Measurements from ENCODE around the gene C1QTNF3. TPM values are rescaled to one million over a fixed set of nuclear protein-coding genes. Genes with fewer than 3 reads are reported as not detected.

Gene C1QTNF3
- total RNA-seq, 1 experiment from 2014 or later = 0.59 TPM

DNA sequence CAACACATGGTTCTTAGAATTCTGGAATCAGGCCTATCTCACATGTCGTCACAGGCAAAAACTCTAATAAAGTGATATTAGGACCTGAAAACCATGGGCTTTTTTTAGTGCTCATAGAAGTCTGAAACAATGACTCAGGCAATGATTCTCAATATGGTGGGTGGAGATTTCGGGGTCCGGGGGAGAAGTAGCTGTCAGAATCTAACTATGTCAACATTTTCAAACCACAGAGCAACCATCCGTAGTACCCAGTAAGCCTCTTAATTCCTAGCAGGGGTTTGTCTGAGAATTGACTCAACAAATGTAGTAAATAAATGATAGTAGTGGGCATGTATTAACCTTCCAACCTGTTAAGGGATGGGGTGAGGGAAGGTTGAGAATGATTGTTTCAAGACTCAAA is 37.8 kb downstream of the C1QTNF3 start:
- no peak for DNase-seq
- H3K36me3 ChIP-seq (replicated peaks; ENCODE audit: control insufficient read depth, insufficient read depth, low read length) = no peaks in the 10 kb centered on the region
- no peak overlapping the region for H3K4me3 ChIP-seq (ENCODE audit: insufficient read depth, low read depth, low read length)
- no peaks in the 10 kb centered on the region for H3K27me3 ChIP-seq (ENCODE audit: control insufficient read depth, insufficient read depth, low read length)

GRCh38 chr5:34003941-34004340 is 39.1 kb downstream of the C1QTNF3 start:
- Histone ChIP-seq H3K27me3 (ENCODE audit: control insufficient read depth, insufficient read depth, low read length) (no peaks in the 10 kb centered on the region), H3K4me3 (ENCODE audit: insufficient read depth, low read depth, low read length) (no peak overlapping the region), H3K36me3 (replicated peaks; ENCODE audit: control insufficient read depth, insufficient read depth, low read length) (no peaks in the 10 kb centered on the region)
- DNase-seq = no peak

DNA sequence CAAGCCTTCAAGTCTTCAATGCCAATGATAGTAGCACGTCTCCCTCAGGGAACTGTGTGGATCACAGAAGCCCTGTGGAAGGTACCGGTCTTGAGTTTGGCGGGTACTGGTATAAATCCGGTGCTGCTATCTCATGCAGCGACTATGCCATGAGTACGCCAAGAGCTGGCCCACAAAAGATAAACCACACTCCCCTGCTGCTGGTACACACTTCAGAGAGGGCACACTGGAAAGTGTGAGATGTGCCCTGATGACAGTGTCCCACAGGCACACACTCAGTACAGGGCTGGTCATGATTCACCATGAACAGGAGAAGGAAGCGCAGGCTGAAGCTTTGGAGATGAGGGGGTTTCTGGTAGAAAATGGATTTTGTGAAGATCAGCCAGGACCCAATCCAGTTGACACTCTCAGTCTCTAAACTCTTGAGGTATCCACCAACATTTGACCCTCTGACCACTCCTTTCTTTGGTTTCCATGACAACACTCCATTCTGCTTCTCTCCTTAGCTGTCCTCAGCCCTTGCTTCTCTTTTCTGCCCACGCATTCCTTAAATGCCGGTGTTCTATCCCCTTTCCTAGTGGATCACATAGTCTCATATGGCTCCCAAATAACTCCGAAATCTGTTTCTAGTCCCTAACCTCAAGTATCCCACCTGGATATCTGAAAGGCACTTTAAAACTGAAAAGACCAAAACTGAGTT is 40.2 kb downstream of the C1QTNF3 start:
- H3K27me3 ChIP-seq (ENCODE audit: control insufficient read depth, insufficient read depth, low read length) = no peaks in the 10 kb centered on the region
- no peaks in the 10 kb centered on the region for H3K36me3 ChIP-seq (replicated peaks; ENCODE audit: control insufficient read depth, insufficient read depth, low read length)
- no peak overlapping the region for H3K4me3 ChIP-seq (ENCODE audit: insufficient read depth, low read depth, low read length)
- DNase-seq = no peak

DNA sequence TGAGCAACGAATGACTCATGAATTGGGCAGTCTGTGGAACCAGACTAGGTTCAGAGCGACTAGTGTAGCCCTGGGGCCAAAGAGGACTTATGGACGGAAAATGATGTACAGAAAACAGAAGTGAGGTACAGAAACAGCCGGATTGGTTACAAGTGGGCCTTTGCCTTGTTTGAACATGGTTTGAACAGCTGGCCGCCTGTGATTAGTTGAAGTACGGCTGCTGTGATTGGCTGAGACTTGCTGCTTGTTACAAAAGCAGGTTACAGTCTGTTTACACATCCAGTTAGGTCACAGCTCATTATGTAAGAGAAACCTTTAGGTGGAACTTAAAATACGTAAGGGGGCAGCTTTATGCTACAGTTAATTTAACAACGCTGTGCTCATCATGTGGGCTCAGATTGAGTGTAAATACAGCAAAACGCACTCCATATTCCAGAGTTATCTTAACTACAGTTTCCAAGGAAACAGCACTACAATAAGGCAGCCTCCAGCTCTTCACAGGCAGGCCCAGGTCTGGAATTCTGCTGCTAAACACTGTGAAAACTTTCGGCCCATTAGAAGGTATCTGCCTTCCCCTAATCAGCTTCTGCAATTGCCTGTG is 41.7 kb downstream of the C1QTNF3 start:
- Histone ChIP-seq H3K36me3 (replicated peaks; ENCODE audit: control insufficient read depth, insufficient read depth, low read length) (no peaks in the 10 kb centered on the region), H3K27me3 (ENCODE audit: control insufficient read depth, insufficient read depth, low read length) (no peaks in the 10 kb centered on the region), H3K4me3 (ENCODE audit: insufficient read depth, low read depth, low read length) (no peak overlapping the region)
- DNase-seq = no peak

- DNase-seq = no peak
- Histone ChIP-seq H3K4me3 (ENCODE audit: insufficient read depth, low read depth, low read length) (no peak overlapping the region), H3K27me3 (ENCODE audit: control insufficient read depth, insufficient read depth, low read length) (no peaks in the 10 kb centered on the region), H3K36me3 (replicated peaks; ENCODE audit: control insufficient read depth, insufficient read depth, low read length) (no peaks in the 10 kb centered on the region)
These were observed 43.0 kb downstream of the C1QTNF3 start for GRCh38 chr5:33999978-34000377.

GRCh38 chr5:33997331-33997983 is 45.6 kb downstream of the C1QTNF3 start:
- Histone ChIP-seq H3K36me3 (replicated peaks; ENCODE audit: control insufficient read depth, insufficient read depth, low read length) (no peaks in the 10 kb centered on the region), H3K27me3 (ENCODE audit: control insufficient read depth, insufficient read depth, low read length) (no peaks in the 10 kb centered on the region), H3K4me3 (ENCODE audit: insufficient read depth, low read depth, low read length) (no peak overlapping the region)
- peak; percentile 58 for DNase-seq

DNA sequence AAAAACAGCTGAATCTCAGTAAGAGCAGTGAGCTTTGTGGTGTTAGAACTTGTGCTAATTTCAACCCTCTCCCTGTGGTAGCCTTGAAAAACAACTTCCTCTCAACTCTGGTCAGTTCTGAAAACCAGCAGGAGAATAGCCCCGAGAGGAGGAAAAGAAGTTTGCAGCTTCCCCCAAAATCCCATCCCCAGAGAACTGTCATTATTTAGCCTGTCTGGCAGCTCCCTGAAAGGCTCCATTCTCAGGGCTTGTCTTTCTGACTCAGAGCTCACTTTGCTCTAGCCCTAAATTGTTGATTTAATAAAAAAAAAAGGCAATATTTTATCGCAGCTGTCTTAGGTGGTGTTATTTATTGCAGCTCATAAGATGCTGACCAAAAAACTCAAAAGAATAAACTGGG is 47.1 kb downstream of the C1QTNF3 start:
- peak; percentile 27 for DNase-seq
- Histone ChIP-seq H3K27me3 (ENCODE audit: control insufficient read depth, insufficient read depth, low read length) (no peaks in the 10 kb centered on the region), H3K36me3 (replicated peaks; ENCODE audit: control insufficient read depth, insufficient read depth, low read length) (no peaks in the 10 kb centered on the region)

GRCh38 chr5:33994845-33995244 is 48.2 kb downstream of the C1QTNF3 start:
- H3K27me3 ChIP-seq (ENCODE audit: control insufficient read depth, insufficient read depth, low read length) = no peaks in the 10 kb centered on the region
- H3K36me3 ChIP-seq (replicated peaks; ENCODE audit: control insufficient read depth, insufficient read depth, low read length) = no peaks in the 10 kb centered on the region
- no peak overlapping the region for H3K4me3 ChIP-seq (ENCODE audit: insufficient read depth, low read depth, low read length)
- no peak for DNase-seq

More for the DNA sequence above, 47.1 kb downstream of the C1QTNF3 start:
- no peak overlapping the region for H3K4me3 ChIP-seq (ENCODE audit: insufficient read depth, low read depth, low read length)

DNA sequence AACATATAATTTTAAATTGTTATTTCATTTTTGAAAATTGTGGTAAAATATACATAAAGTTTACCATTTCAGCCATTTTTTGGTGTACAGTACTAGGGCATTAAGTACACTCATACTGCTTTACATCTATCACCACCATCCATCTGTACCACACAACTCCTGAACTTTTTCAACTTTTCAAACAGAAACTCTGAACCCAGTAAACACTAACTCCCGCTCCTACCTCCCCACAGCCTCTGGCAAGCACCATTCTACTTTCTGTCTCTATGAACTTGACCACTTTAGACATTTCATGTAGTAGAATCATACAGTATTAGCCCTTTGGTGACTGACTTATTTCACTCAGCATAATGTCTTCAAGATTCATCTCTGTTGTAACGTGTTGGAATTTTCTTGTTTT is 50.1 kb downstream of the C1QTNF3 start:
- DNase-seq = no peak
- H3K4me3 ChIP-seq (ENCODE audit: insufficient read depth, low read depth, low read length) = no peak overlapping the region
- H3K27me3 ChIP-seq (ENCODE audit: control insufficient read depth, insufficient read depth, low read length) = no peaks in the 10 kb centered on the region
- peaks cover 5% of the 10 kb centered on the region for H3K36me3 ChIP-seq (replicated peaks; ENCODE audit: control insufficient read depth, insufficient read depth, low read length)

GRCh38 chr5:33985447-33985846 is 57.6 kb downstream of the C1QTNF3 start:
- no peak for DNase-seq
- Histone ChIP-seq H3K27me3 (ENCODE audit: control insufficient read depth, insufficient read depth, low read length) (no peaks in the 10 kb centered on the region), H3K4me3 (ENCODE audit: insufficient read depth, low read depth, low read length) (no peak overlapping the region), H3K36me3 (replicated peaks; ENCODE audit: control insufficient read depth, insufficient read depth, low read length) (peaks cover 5% of the 10 kb centered on the region)

- peaks cover 5% of the 10 kb centered on the region for H3K36me3 ChIP-seq (replicated peaks; ENCODE audit: control insufficient read depth, insufficient read depth, low read length)
- H3K27me3 ChIP-seq (ENCODE audit: control insufficient read depth, insufficient read depth, low read length) = no peaks in the 10 kb centered on the region
- DNase-seq = peak; percentile 23
- no peak within 1 kb of the TSS for H3K4me3 ChIP-seq (ENCODE audit: insufficient read depth, low read depth, low read length)
These were observed 58.3 kb downstream of the C1QTNF3 start, which contains the start of gene SLC45A2 for GRCh38 chr5:33984671-33985124. SLC45A2 (minus strand) TSS chr5:33984693; CDS start chr5:33984583, 110 bp downstream.

DNA sequence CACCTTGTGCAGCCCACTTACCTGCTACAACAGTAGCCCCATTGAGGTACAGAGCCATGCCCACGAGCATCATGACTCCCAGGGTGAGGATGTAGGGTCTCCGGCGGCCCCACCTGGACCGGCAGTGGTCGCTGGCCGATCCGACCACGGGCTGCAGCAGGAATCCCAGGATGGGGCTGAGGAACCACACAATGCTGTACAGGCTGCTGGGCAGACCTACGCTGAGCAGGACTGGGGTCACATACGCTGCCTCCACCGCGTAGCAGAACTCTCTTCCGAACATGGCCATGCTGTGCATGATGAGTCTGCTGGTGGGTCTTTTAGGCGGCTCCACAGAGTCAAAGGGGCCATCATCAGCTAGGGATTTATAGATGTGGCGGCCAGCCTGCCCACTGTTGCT is 58.8 kb downstream of the C1QTNF3 start:
- no peak overlapping the region for H3K4me3 ChIP-seq (ENCODE audit: insufficient read depth, low read depth, low read length)
- no peaks in the 10 kb centered on the region for H3K27me3 ChIP-seq (ENCODE audit: control insufficient read depth, insufficient read depth, low read length)
- H3K36me3 ChIP-seq (replicated peaks; ENCODE audit: control insufficient read depth, insufficient read depth, low read length) = peaks cover 5% of the 10 kb centered on the region
- DNase-seq = no peak

GRCh38 chr5:33981408-33982162 is 61.4 kb downstream of the C1QTNF3 start:
- Histone ChIP-seq H3K27me3 (ENCODE audit: control insufficient read depth, insufficient read depth, low read length) (no peaks in the 10 kb centered on the region), H3K4me3 (ENCODE audit: insufficient read depth, low read depth, low read length) (no peak overlapping the region), H3K36me3 (replicated peaks; ENCODE audit: control insufficient read depth, insufficient read depth, low read length) (no peaks in the 10 kb centered on the region; the same call in 1 of the 2 replicates)
- DNase-seq = no peak

GRCh38 chr5:33980030-33980429 is 63.0 kb downstream of the C1QTNF3 start:
- Histone ChIP-seq H3K27me3 (ENCODE audit: control insufficient read depth, insufficient read depth, low read length) (no peaks in the 10 kb centered on the region), H3K4me3 (ENCODE audit: insufficient read depth, low read depth, low read length) (no peak overlapping the region), H3K36me3 (replicated peaks; ENCODE audit: control insufficient read depth, insufficient read depth, low read length) (no peaks in the 10 kb centered on the region)
- no peak for DNase-seq

Data from H7 (cell line).